22Rv1 (cell line): ENCODE data around the gene CDC42BPB.

Experiments
- CTCF ChIP-seq: fragments of 450-650 bp; IDR thresholded peaks from 2 replicates; pipeline ENCODE4 v1.5.1; 2017; ENCODE audit warnings: mild to moderate bottlenecking
- ZFX ChIP-seq: fragments of 450-650 bp; IDR thresholded peaks from 2 replicates; pipeline ENCODE4 v1.6.1; 2017; ENCODE audit warnings: antibody characterized with exemption, borderline replicate concordance

GRCh38 chr14:103066399-103066798 lies 9.1 kb upstream of the CDC42BPB start:
- no peak for TF ChIP-seq CTCF
- no peak for TF ChIP-seq ZFX
